HG02623 (cell line): ENCODE data around the gene SPANXB1.
"Not testable (repeated sequence)": the region's sequence is repeated elsewhere in the genome, so short reads cannot be mapped to it uniquely, and the experiment has no call there.

Experiments used
- ATAC-seq: cut with Tn5 transposase; IDR thresholded peaks from one replicate; pipeline ENCODE4 v1.9.1; 2021; ENCODE audit warnings: moderate library complexity; ENCODE audit not compliant: unreplicated experiment

The SPANXB1 gene

GRCh38 chrX:141002568-141002967, at the start of gene SPANXB1:
SPANXB1 (plus strand) TSS chrX:141002594; CDS start chrX:141002694, 100 bp downstream.
- ATAC-seq = not testable (repeated sequence)

GRCh38 chrX:140967036-140967435, 35.4 kb upstream of the SPANXB1 start:
- ATAC-seq = no peak

- no peak for ATAC-seq
Observed at GRCh38 chrX:140971099-140971795, 31.1 kb upstream of the SPANXB1 start.

GRCh38 chrX:140975472-140975871, 26.9 kb upstream of the SPANXB1 start:
- ATAC-seq = no peak

GRCh38 chrX:140980271-140980670, 22.1 kb upstream of the SPANXB1 start:
- ATAC-seq = no peak

GRCh38 chrX:140983730-140984129, 18.7 kb upstream of the SPANXB1 start:
- ATAC-seq = no peak

GRCh38 chrX:141005243-141005642, 2.8 kb downstream of the SPANXB1 start:
- not testable (repeated sequence) for ATAC-seq

- not testable (repeated sequence) for ATAC-seq
Observed at GRCh38 chrX:141044246-141044645, 41.9 kb downstream of the SPANXB1 start.

GRCh38 chrX:141049878-141050277, 47.5 kb downstream of the SPANXB1 start:
- not testable (repeated sequence) for ATAC-seq

GRCh38 chrX:141052098-141052497, 49.7 kb downstream of the SPANXB1 start:
- not testable (repeated sequence) for ATAC-seq
